GM12878 (cell line): Measurements from ENCODE around the gene UBALD2. TPM values are rescaled to one million over a fixed set of nuclear protein-coding genes. Genes with fewer than 3 reads are reported as not detected.

Source experiments
- ATAC-seq: fragments of 200-7000 bp; cut with Tn5 transposase; 3 replicates; pipeline ENCODE4 v1.9.1; 2020; ENCODE audit warnings: mild to moderate bottlenecking, moderate library complexity
- BruUV-seq: library from RNA; stranded (reverse); fragments of 400-500 nt; replicated peaks from 2 replicates; lab custom pipeline; 2021; lab: Mats Ljungman, UMichigan
- CTCF ChIA-PET: fragments of 300-600 bp; sonication (Branson Sonifier 250); formaldehyde crosslinking; extraction: SDS; loops from one replicate; lab custom pipeline; 2021; ENCODE audit warnings: inconsistent platforms; lab: Yijun Ruan, JAX
- POLR2A ChIA-PET: fragments of 350-600 bp; formaldehyde crosslinking; extraction: SDS; loops from one replicate; lab custom pipeline; 2021; ENCODE audit warnings: inconsistent platforms; lab: Charles Lee
- RAD21 ChIA-PET: fragments of 300-600 bp; sonication (Branson Sonifier 250); formaldehyde crosslinking; loops from one replicate; lab custom pipeline; 2023; ENCODE audit warnings: antibody characterized with exemption; ENCODE audit not compliant: unreplicated experiment; lab: Charles Lee
- SMC1A ChIA-PET: fragments of 300-600 bp; sonication (Branson Sonifier 250); formaldehyde crosslinking; loops from one replicate; lab custom pipeline; 2023; ENCODE audit not compliant: unreplicated experiment, uncharacterized antibody; lab: Charles Lee
- DNase-seq: peaks from one replicate; pipeline ENCODE4 v3.0.0-alpha.2; 2011; ENCODE audit warnings: low read depth, low spot score
- FAIRE-seq: peaks from 3 replicates; lab custom pipeline; 2011; peaks lifted over from hg19 to GRCh38; lab: Jason Lieb, UNC
- H2AFZ ChIP-seq: 2 replicates; pipeline ENCODE4 v1.6.0; 2011; ENCODE audit warnings: low read depth, low read length, control low read depth; ENCODE audit not compliant: control insufficient read depth
- H3K27ac ChIP-seq: 2 replicates; pipeline ENCODE4 v1.5.1; 2011; ENCODE audit warnings: control low read depth; ENCODE audit not compliant: control insufficient read depth, insufficient read depth
- H3K27me3 ChIP-seq, 2 experiments: replicated peaks in 1 of 2; 2 replicates each; pipeline versions ENCODE4 v1.6.0 to v1.6.1; 2011; ENCODE audit warnings: low read length in 1 of 2; ENCODE audit not compliant: control insufficient read depth in 2 of 2, insufficient read depth in 2 of 2
- H3K36me3 ChIP-seq, 2 experiments: 2 replicates each; pipeline ENCODE4 v1.5.1; 2011; ENCODE audit warnings: low read length in 1 of 2; ENCODE audit not compliant: control insufficient read depth in 2 of 2, insufficient read depth in 2 of 2
- H3K4me1 ChIP-seq: 2 replicates; pipeline ENCODE4 v1.6.1; 2011; ENCODE audit warnings: mild to moderate bottlenecking, low read length, moderate library complexity, mixed read lengths; ENCODE audit not compliant: control insufficient read depth, insufficient read depth
- H3K4me2 ChIP-seq: 2 replicates; pipeline ENCODE4 v1.6.0; 2011; ENCODE audit warnings: control low read depth; ENCODE audit not compliant: control insufficient read depth, insufficient read depth
- H3K4me3 ChIP-seq: fragments of 200-600 bp; sonication (generic); 2 replicates; pipeline ENCODE4 v1.5.1; 2016
- H3K79me2 ChIP-seq: 2 replicates; pipeline ENCODE4 v1.6.0; 2011; ENCODE audit warnings: low read length; ENCODE audit not compliant: control insufficient read depth, insufficient read depth
- H3K9ac ChIP-seq: 2 replicates; pipeline ENCODE4 v1.8.0; 2011; ENCODE audit warnings: low read length, control low read depth, mixed read lengths; ENCODE audit not compliant: control insufficient read depth, insufficient read depth
- H3K9me3 ChIP-seq: replicated peaks from 3 replicates; pipeline ENCODE4 v1.5.1; 2011; ENCODE audit warnings: mild to moderate bottlenecking, low read length; ENCODE audit not compliant: control insufficient read depth, insufficient read depth
- H4K20me1 ChIP-seq: 2 replicates; pipeline ENCODE4 v1.6.0; 2011; ENCODE audit not compliant: control insufficient read depth, insufficient read depth
- CREM ChIP-seq: IDR thresholded peaks from 2 replicates; pipeline ENCODE4 v1.6.1; 2014; ENCODE audit warnings: antibody characterized with exemption, low read depth
- DPF2 ChIP-seq: fragments of 450-650 bp; IDR thresholded peaks from 2 replicates; pipeline ENCODE4 v1.6.1; 2017; ENCODE audit warnings: mild to moderate bottlenecking
- HDGF ChIP-seq: fragments of 450-650 bp; IDR thresholded peaks from 2 replicates; pipeline ENCODE4 v1.6.1; 2016; ENCODE audit warnings: antibody characterized with exemption
- IKZF1 ChIP-seq: fragments of 450-650 bp; conservative IDR thresholded peaks from 2 replicates; pipeline ENCODE4 v1.6.1; 2017; ENCODE audit warnings: antibody characterized with exemption, mild to moderate bottlenecking
- IKZF2 ChIP-seq, 2 experiments: fragments of 450-650 bp; IDR thresholded peaks; 2 replicates each; pipeline ENCODE4 v1.6.1; 2017; ENCODE audit warnings: mild to moderate bottlenecking in 2 of 2, moderate library complexity in 2 of 2
- JUNB ChIP-seq: IDR thresholded peaks from 2 replicates; pipeline ENCODE4 v1.6.1; 2016; ENCODE audit warnings: antibody characterized with exemption, mild to moderate bottlenecking
- NBN ChIP-seq: fragments of 450-650 bp; IDR thresholded peaks from 2 replicates; pipeline ENCODE4 v1.6.1; 2016
- NRF1 ChIP-seq: conservative IDR thresholded peaks from 2 replicates; pipeline ENCODE4 v1.6.1; 2011; ENCODE audit warnings: mild to moderate bottlenecking, low read depth, low read length, improper control_type of control experiment
- PBX3 ChIP-seq: IDR thresholded peaks from 2 replicates; pipeline ENCODE4 v1.6.1; 2011; ENCODE audit warnings: mild to moderate bottlenecking, low read depth, low read length, moderate library complexity; ENCODE audit not compliant: insufficient replicate concordance
- POLR2A ChIP-seq: IDR thresholded peaks from 2 replicates; pipeline ENCODE4 v1.6.1; 2011; ENCODE audit warnings: low read depth, mild to moderate bottlenecking, low read length
- RELA ChIP-seq: fragments of 450-650 bp; IDR thresholded peaks from 2 replicates; pipeline ENCODE4 v1.8.0; 2014; ENCODE audit warnings: borderline replicate concordance; ENCODE audit not compliant: partially characterized antibody
- RUNX3 ChIP-seq: IDR thresholded peaks from 2 replicates; pipeline ENCODE4 v1.6.1; 2012; ENCODE audit warnings: low read length, inconsistent platforms
- SRF ChIP-seq, 2 experiments: IDR thresholded peaks; 2 replicates each; pipeline ENCODE4 v1.6.1; 2011; ENCODE audit warnings: low read depth in 2 of 2, low read length in 2 of 2, mild to moderate bottlenecking in 1 of 2, moderate library complexity in 1 of 2
- SUZ12 ChIP-seq: fragments of 200-600 bp; sonication (generic); IDR thresholded peaks from one replicate; pipeline ENCODE4 v1.6.1; 2018; ENCODE audit warnings: antibody characterized with exemption, mild to moderate bottlenecking; ENCODE audit not compliant: unreplicated experiment
- TCF12 ChIP-seq: IDR thresholded peaks from 2 replicates; pipeline ENCODE4 v1.6.1; 2011; ENCODE audit warnings: low read depth, mild to moderate bottlenecking, low read length
- TCF3 ChIP-seq: IDR thresholded peaks from 2 replicates; pipeline ENCODE4 v1.6.1; 2012; ENCODE audit warnings: low read depth, mild to moderate bottlenecking, low read length, borderline replicate concordance; ENCODE audit not compliant: insufficient read depth
- ZBTB11 ChIP-seq: fragments of 450-650 bp; formaldehyde crosslinking; IDR thresholded peaks from 2 replicates; pipeline ENCODE4 v1.5.0; 2022; ENCODE audit warnings: mild to moderate bottlenecking, missing genetic modification characterization
- WGBS: methylation state at CpG from one replicate; pipeline ENCODE4 v1.1.6; 2016; ENCODE audit warnings: low lambda C conversion rate; ENCODE audit not compliant: insufficient replicate concordance, insufficient coverage; ENCODE audit errors: missing lambda C conversion rate; 5-methylcytosine and 5-hydroxymethylcytosine counted together
- in situ Hi-C: fragments of 300-500 bp; cut with MboI; formaldehyde crosslinking; loops from 9 replicates; pipeline ENCODE4 v1.14.3; 2018; ENCODE audit warnings: mixed read lengths
- intact Hi-C: fragments of 100-400 bp; cut with micrococcal nuclease; formaldehyde crosslinking; loops from one replicate; pipeline ENCODE4 v1.14.2; 2022; ENCODE audit not compliant: unreplicated experiment
- polyA plus RNA-seq, 11 experiments: library from polyadenylated mRNA; depleted of rRNA in 4 of 11; unstranded in 6 of 11; stranded (reverse) in 5 of 11; fragments of >200 nt; fragmentation: Nextera tagmentation in 4 of 11; fragmentation: Illumina TruSeq in 1 of 11; extraction: Ambion mirVana in 4 of 11; extraction: Trizol in 1 of 11; gene quantifications; 1 replicate in 1 of 11; 2 replicates in 10 of 11; pipeline versions ENCODE4 v1.2.1 to v1.2.3, GENCODE V29; 2011 to 2016; ENCODE audit warnings: inconsistent platforms in 2 of 11, missing spikeins in 2 of 11, low read depth in 1 of 11
- total RNA-seq, 4 experiments: library from RNA; depleted of rRNA in 3 of 4; stranded (reverse); fragments of >200 nt in 3 of 4; fragmentation: Illumina TruSeq in 1 of 4; extraction: Trizol in 1 of 4; gene quantifications; 2 replicates each; pipeline versions ENCODE4 v1.2.1 to v1.2.3, GENCODE V29; 2013 to 2021

UBALD2 gene
- total and polyA plus RNA-seq, 10 of the 15 experiments (the other 5 are each of a cell fraction or from before 2014, with no cell fraction given), result 2.8 to 165 (median 20.6) TPM

GRCh38 chr17:76261421-76262215 lies 3.5 kb upstream of the UBALD2 start:
- intact Hi-C loops (loop anchor here (10.0 kb wide), 1 partner anchor 477 kb away; the partner anchor contains the start of gene UNK), in situ Hi-C loops (loop anchor here (5.0 to 25.0 kb wide), 4 partner anchors 74 to 1901 kb away; partner anchors contain the start of genes SYNGR2 and UNK)
- Histone ChIP-seq H2AFZ (peak overlapping the region; percentile 52; the same call in 1 of the 2 replicates), H3K79me2 (peaks cover 15% of the 10 kb centered on the region), H3K4me2 (peak overlapping the region; percentile 63), H3K36me3 (no peaks in the 10 kb centered on the region), H3K27ac (peak overlapping the region; percentile 10), H3K27me3 (no peaks in the 10 kb centered on the region), H4K20me1 (no peaks in the 10 kb centered on the region), H3K4me1 (peaks cover 40% of the 10 kb centered on the region), H3K4me3 (no peak overlapping the region), H3K9me3 (no peaks in the 10 kb centered on the region), H3K9ac (peak overlapping the region; percentile 66; the same call in 1 of the 2 replicates)
- BruUV-seq, result no TSS peak
- SMC1A ChIA-PET, result interaction anchor here (0.6 to 8.3 kb wide), 12 partner anchors 11 to 138 kb away, joined by 3 to 226 read pairs (median 6); no protein-coding TSS in a partner anchor
- FAIRE-seq (no peak), ATAC-seq (peak; percentile 3; the same call in 1 of the 3 replicates), DNase-seq (no peak)
- RAD21 ChIA-PET, result interaction anchor here (0.7 to 18.5 kb wide), 9 partner anchors 8 to 248 kb away, joined by 3 to 419 read pairs (median 19); no protein-coding TSS in a partner anchor
- POLR2A ChIA-PET, result interaction anchor here (4.8 to 17.9 kb wide), 4 partner anchors 11 to 76 kb away, joined by 20 to 427 read pairs (median 212); partner anchors contain the start of gene RNF157
- CTCF ChIA-PET, result interaction anchor here (0.6 to 7.9 kb wide), 9 partner anchors 10 to 411 kb away, joined by 3 to 82 read pairs (median 7); no protein-coding TSS in a partner anchor
- 45% methylated on average over 23 of the region's 23 CpGs for WGBS
- TF ChIP-seq RUNX3, result 0 out of 2 replicates have a peak, but pooled peaks have one; percentile 16
- 0 out of 2 replicates have a peak, but pooled peaks have one; percentile 10 for TF ChIP-seq IKZF1
- TF ChIP-seq IKZF2 (IDR thresholded peaks at IDR 0.05), result peak in 1 of 2 experiments; percentile 17; a peak in 1 of 4 replicates
- TF ChIP-seq NRF1, result no peak
- 0 out of 2 replicates have a peak, but pooled peaks have one; percentile 13 for TF ChIP-seq ZBTB11
- peak; percentile 14 for TF ChIP-seq PBX3
- peak; percentile 12; the same call in 1 of the 2 replicates for TF ChIP-seq POLR2A
- 0 out of 2 replicates have a peak, but pooled peaks have one; percentile 43 for TF ChIP-seq TCF12
- no peak for TF ChIP-seq RELA
- no peak for TF ChIP-seq HDGF
- TF ChIP-seq JUNB, result no peak
- TF ChIP-seq SRF (IDR thresholded peaks at IDR 0.05; ENCODE audit: low read depth in 2 of 2, low read length in 2 of 2), result peak; percentile 26 to 62; a peak in 2 of 4 replicates
- TF ChIP-seq CREM, result no peak; the same call in 1 of the 2 replicates
- TF ChIP-seq SUZ12, result no peak
- 0 out of 2 replicates have a peak, but pooled peaks have one; percentile 43 for TF ChIP-seq TCF3
- no peak for TF ChIP-seq DPF2
- TF ChIP-seq NBN, result no peak
